Hepatocyte (in vitro differentiated cells): ENCODE results near the gene MIEF1. TPM values are rescaled to one million over a fixed set of nuclear protein-coding genes. Genes with fewer than 3 reads are reported as not detected.

Source experiments
- DNase-seq: peaks from one replicate; pipeline ENCODE4 v3.0.0-alpha.2; 2016; ENCODE audit warnings: low spot score
- H2AFZ ChIP-seq: fragments of 200-600 bp; sonication (generic); 2 replicates; pipeline ENCODE4 v1.6.0; 2016; ENCODE audit warnings: antibody characterized with exemption, mild to moderate bottlenecking
- H3K27ac ChIP-seq: fragments of 200-600 bp; sonication (generic); 2 replicates; pipeline ENCODE4 v1.5.1; 2016; ENCODE audit warnings: mild to moderate bottlenecking
- H3K27me3 ChIP-seq: fragments of 200-600 bp; sonication (generic); 2 replicates; pipeline ENCODE4 v1.6.1; 2016
- H3K36me3 ChIP-seq: fragments of 200-600 bp; sonication (generic); replicated peaks from 2 replicates; pipeline ENCODE4 v1.5.1; 2016; ENCODE audit warnings: low read depth; ENCODE audit not compliant: insufficient read depth
- H3K4me1 ChIP-seq: fragments of 200-600 bp; sonication (generic); 2 replicates; pipeline ENCODE4 v1.5.1; 2016; ENCODE audit warnings: mild to moderate bottlenecking, moderate library complexity; ENCODE audit not compliant: insufficient read depth
- H3K4me2 ChIP-seq: fragments of 200-600 bp; sonication (generic); 2 replicates; pipeline ENCODE4 v1.6.0; 2016
- H3K4me3 ChIP-seq: fragments of 200-600 bp; sonication (generic); 2 replicates; pipeline ENCODE4 v1.5.1; 2016; ENCODE audit warnings: mild to moderate bottlenecking
- H3K79me2 ChIP-seq: fragments of 200-600 bp; sonication (generic); 2 replicates; pipeline ENCODE4 v1.6.0; 2017; ENCODE audit warnings: mild to moderate bottlenecking
- H3K9me2 ChIP-seq: fragments of 200-600 bp; sonication (generic); replicated peaks from 2 replicates; pipeline ENCODE4 v1.6.0; 2017; ENCODE audit warnings: mild to moderate bottlenecking; ENCODE audit not compliant: insufficient read depth
- H3K9me3 ChIP-seq: fragments of 200-600 bp; sonication (generic); 2 replicates; pipeline ENCODE4 v1.5.1; 2016; ENCODE audit warnings: low read depth, mild to moderate bottlenecking
- H4K20me1 ChIP-seq: fragments of 200-600 bp; sonication (generic); 2 replicates; pipeline ENCODE4 v1.6.0; 2016; ENCODE audit warnings: mild to moderate bottlenecking; ENCODE audit not compliant: insufficient read depth, poor library complexity, severe bottlenecking
- EZH2 ChIP-seq: fragments of 200-600 bp; sonication (generic); IDR thresholded peaks from 2 replicates; pipeline ENCODE4 v1.6.1; 2016; ENCODE audit warnings: antibody characterized with exemption, mild to moderate bottlenecking, borderline replicate concordance
- EZH2phosphoT487 ChIP-seq: fragments of 200-600 bp; sonication (generic); IDR thresholded peaks from one replicate; pipeline ENCODE4 v1.6.1; 2018; ENCODE audit warnings: antibody characterized with exemption, mild to moderate bottlenecking, low read depth, moderate library complexity; ENCODE audit not compliant: unreplicated experiment, severe bottlenecking
- WGBS: methylation state at CpG from one replicate; pipeline ENCODE4 v1.1.6; 2016; ENCODE audit warnings: low lambda C conversion rate; ENCODE audit errors: missing lambda C conversion rate; 5-methylcytosine and 5-hydroxymethylcytosine counted together
- polyA plus RNA-seq: library from polyadenylated mRNA; unstranded; fragments of >200 nt; fragmentation: Nextera tagmentation; extraction: Ambion mirVana; gene quantifications from 2 replicates; pipeline ENCODE4 v1.2.1, GENCODE V29; 2016
- total RNA-seq: library from RNA; depleted of rRNA; stranded (reverse); fragments of >200 nt; gene quantifications from 2 replicates; pipeline ENCODE4 v1.2.3, GENCODE V29; 2014
- TF ChIP-seq, protein P1 (sequence below): fragments of 200-600 bp; sonication (generic); IDR thresholded peaks from 2 replicates; pipeline ENCODE4 v1.5.1; 2016; ENCODE audit warnings: antibody characterized with exemption, mild to moderate bottlenecking; ENCODE audit not compliant: poor library complexity

The MIEF1 gene
- total and polyA plus RNA-seq, 2 experiments from 2014 or later, result 22.2 to 31.8 TPM

DNA sequence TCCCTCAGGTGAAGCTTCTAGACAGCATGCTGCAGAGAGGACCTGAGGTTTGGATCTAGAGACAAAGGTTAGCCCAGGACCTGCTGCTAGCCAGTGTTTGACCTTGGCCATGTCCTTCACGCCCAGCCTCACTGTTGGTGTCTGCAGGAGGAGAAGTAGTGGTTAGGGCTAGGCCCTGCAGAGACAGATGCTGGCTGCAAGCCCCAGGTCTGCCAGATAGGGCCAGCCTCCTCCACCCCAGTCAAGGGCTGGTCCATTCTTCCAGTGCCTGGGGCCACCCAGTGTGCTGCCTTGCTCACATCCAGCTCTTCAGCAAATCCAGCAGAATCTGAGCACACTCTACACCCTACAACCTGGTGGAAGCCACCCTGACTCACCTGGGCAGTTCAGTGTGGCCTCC lies 21.5 kb upstream of the MIEF1 start:
- Histone ChIP-seq H3K9me2 (no peaks in the 10 kb centered on the region), H3K36me3 (no peaks in the 10 kb centered on the region), H2AFZ (no peak overlapping the region), H3K9me3 (no peaks in the 10 kb centered on the region), H4K20me1 (no peaks in the 10 kb centered on the region), H3K4me1 (peaks cover 10% of the 10 kb centered on the region), H3K27ac (no peak overlapping the region), H3K4me2 (no peak overlapping the region), H3K4me3 (no peak overlapping the region), H3K79me2 (peaks cover 51% of the 10 kb centered on the region), H3K27me3 (no peaks in the 10 kb centered on the region)
- WGBS, result 94% methylated on average over 1 of the region's 1 CpG
- TF ChIP-seq, protein P1, sequence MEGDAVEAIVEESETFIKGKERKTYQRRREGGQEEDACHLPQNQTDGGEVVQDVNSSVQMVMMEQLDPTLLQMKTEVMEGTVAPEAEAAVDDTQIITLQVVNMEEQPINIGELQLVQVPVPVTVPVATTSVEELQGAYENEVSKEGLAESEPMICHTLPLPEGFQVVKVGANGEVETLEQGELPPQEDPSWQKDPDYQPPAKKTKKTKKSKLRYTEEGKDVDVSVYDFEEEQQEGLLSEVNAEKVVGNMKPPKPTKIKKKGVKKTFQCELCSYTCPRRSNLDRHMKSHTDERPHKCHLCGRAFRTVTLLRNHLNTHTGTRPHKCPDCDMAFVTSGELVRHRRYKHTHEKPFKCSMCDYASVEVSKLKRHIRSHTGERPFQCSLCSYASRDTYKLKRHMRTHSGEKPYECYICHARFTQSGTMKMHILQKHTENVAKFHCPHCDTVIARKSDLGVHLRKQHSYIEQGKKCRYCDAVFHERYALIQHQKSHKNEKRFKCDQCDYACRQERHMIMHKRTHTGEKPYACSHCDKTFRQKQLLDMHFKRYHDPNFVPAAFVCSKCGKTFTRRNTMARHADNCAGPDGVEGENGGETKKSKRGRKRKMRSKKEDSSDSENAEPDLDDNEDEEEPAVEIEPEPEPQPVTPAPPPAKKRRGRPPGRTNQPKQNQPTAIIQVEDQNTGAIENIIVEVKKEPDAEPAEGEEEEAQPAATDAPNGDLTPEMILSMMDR, result no peak
- TF ChIP-seq EZH2 (no peak), EZH2phosphoT487 (no peak)
- no peak for DNase-seq

DNA sequence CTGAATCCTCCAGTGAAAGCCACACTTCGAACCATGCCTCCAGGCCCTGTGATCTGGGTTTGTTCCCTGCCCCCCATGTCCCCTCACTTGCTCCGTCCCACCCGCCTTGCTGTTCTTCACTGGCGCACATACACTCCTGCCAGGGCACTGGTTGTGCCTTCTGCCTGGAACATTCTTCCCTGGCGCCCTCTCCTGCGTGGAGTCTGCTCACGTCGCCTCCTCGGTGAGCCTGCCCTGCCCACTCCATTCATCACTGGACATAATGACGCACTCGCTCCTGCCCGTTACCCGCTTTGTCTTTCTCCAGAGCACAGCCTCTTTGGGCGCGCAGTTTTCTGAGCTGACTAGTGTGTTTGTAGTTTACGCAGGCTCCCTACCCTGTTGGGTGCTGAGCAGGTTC lies 21.0 kb upstream of the MIEF1 start:
- no peak for TF ChIP-seq EZH2phosphoT487
- Histone ChIP-seq H3K27ac (no peak overlapping the region), H3K79me2 (peaks cover 46% of the 10 kb centered on the region), H3K9me3 (no peaks in the 10 kb centered on the region), H3K4me1 (peaks cover 5% of the 10 kb centered on the region), H3K4me3 (no peak overlapping the region), H2AFZ (no peak overlapping the region), H3K4me2 (no peak overlapping the region), H3K27me3 (no peaks in the 10 kb centered on the region), H4K20me1 (no peaks in the 10 kb centered on the region), H3K9me2 (no peaks in the 10 kb centered on the region), H3K36me3 (no peaks in the 10 kb centered on the region)
- WGBS, result 94% methylated on average over 16 of the region's 16 CpGs
- no peak for DNase-seq

DNA sequence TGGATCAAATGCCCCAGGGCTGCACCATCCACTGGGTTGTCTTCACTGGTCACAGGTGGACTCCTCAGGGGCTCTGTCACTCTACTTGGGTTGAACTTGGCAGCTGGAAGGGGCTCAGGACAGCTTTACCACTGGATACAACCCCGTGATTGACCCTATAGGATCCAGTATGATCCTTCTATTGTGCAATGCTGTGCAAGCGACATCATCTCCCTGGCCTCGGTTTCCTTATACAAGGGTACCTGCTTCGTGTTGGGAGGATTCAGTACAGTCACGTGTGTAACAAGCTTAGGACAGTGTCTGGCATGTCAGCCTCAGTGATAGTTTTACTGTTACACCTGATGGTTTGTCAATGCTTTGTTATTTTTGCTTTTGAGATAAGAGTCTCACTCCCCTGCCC lies 20.5 kb upstream of the MIEF1 start:
- no peak for DNase-seq
- H3K9me2 ChIP-seq, result no peaks in the 10 kb centered on the region
- H3K4me2 ChIP-seq, result no peak overlapping the region
- no peaks in the 10 kb centered on the region for H3K27me3 ChIP-seq
- no peaks in the 10 kb centered on the region for H3K9me3 ChIP-seq
- peaks cover 44% of the 10 kb centered on the region for H3K79me2 ChIP-seq
- H3K36me3 ChIP-seq, result no peaks in the 10 kb centered on the region
- H4K20me1 ChIP-seq, result no peaks in the 10 kb centered on the region
- H3K27ac ChIP-seq, result no peak overlapping the region
- TF ChIP-seq, protein P1, result no peak
- no peak for TF ChIP-seq EZH2
- no peak for TF ChIP-seq EZH2phosphoT487
- H3K4me1 ChIP-seq, result no peaks in the 10 kb centered on the region
- no peak overlapping the region for H2AFZ ChIP-seq
- H3K4me3 ChIP-seq, result no peak overlapping the region
- 92% methylated on average over 5 of the region's 5 CpGs for WGBS

DNA sequence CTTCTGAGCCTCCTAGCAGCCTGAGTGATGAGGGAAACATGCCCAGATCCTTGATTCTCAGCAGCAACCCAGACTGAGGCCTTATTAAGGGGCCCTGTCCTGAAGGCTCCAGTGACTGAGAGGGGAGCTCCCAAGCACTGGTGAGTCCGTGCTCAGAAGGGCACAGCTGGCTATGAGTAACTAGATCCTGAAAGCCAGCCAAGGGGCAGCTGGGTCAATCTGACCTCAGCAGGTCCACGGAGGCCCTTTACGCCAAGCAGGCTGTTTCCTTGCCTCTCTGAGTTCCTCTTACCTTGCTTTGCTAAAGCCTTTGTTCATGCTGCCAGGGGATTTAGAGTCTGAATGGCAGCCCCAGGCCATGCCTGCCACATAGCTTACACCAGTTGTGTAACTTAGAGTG lies 19.3 kb upstream of the MIEF1 start:
- no peak for TF ChIP-seq EZH2
- TF ChIP-seq, protein P1, result no peak
- no peak for TF ChIP-seq EZH2phosphoT487
- Histone ChIP-seq H3K79me2 (peaks cover 32% of the 10 kb centered on the region), H3K27me3 (no peaks in the 10 kb centered on the region), H3K9me2 (no peaks in the 10 kb centered on the region), H3K9me3 (no peaks in the 10 kb centered on the region), H4K20me1 (no peaks in the 10 kb centered on the region), H3K4me2 (no peak overlapping the region), H3K27ac (no peak overlapping the region), H3K4me3 (no peak overlapping the region), H3K4me1 (no peaks in the 10 kb centered on the region), H2AFZ (no peak overlapping the region), H3K36me3 (no peaks in the 10 kb centered on the region)
- 88% methylated on average over 3 of the region's 3 CpGs for WGBS
- DNase-seq, result no peak
